HG03565 (cell line): Measurements from ENCODE around the gene CPA3.

Source experiments
- ATAC-seq: cut with Tn5 transposase; IDR thresholded peaks from one replicate; pipeline ENCODE4 v1.9.1; 2021; ENCODE audit warnings: mild to moderate bottlenecking, moderate library complexity; ENCODE audit not compliant: unreplicated experiment

Gene CPA3

DNA sequence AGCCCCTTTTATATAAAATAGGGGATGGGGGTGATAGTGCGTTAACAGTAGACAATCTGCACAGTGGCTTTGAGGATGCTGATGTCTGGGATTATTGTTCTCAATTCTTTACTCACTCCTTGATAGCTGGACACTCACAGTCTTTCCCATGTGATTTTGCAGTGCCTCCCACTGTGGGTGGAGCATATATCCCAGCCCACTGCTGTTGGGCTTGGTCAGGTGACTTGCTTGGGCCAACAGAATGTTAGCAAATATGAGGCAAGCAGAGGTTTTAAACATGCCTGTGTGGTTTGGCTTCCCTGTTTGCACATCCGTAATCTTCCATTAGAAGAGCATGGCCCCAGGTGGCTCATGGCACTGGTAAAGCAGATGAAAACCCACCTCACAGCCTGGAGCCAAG lies 46.5 kb downstream of the CPA3 start:
- no peak for ATAC-seq

DNA sequence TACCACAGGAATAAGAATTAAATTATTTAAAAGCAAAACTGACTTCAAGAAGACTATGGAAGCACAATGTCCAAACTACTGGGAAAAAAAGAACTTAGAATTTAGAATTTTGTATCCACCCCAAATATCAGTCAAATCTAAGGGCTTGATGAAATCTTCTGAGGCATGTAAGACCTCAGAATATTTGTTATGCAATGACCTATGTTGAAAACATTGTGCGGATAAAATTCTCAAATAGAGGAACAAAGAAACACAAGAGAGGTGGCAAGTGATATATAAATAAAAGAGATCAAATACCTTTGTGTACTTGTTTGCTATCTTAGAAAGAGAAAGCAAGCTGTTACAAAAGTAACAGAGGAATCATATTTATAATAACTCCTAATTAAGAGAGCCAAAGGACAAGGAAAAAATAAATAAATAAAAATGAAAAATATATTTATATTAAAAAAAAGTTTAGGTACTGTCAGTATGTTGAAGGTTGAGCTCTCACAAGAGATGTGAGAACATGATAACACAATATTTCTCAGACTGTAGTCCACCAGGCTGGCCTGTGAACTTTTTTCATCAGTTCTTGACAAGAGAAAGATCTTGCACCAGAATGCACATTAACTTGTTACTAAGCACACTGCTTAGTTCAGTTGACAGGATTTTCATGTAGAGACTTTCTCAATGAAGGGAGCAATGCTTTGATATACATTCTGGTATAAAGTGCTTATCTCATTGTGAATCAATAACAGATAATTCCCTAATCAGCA lies 50.0 kb downstream of the CPA3 start:
- no peak for ATAC-seq

DNA sequence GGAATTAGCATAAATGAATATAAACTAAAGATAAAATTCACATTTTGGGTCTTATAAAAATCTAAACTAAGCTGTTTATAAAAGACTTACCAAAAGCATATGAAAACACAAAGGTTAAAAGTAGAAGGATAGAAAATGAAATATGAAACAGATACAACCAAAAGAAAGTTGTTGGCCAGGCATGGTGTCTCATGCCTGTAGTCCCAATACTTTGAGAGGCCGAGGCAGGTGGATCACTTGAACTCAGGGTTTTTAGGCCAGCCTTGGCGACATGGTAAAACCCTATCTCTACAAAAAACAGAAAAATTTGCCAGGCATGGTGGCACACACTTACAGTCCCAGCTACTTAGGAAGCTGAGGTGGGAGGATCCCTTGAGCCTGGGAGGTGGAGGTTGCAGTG lies 51.0 kb downstream of the CPA3 start:
- ATAC-seq: no peak

DNA sequence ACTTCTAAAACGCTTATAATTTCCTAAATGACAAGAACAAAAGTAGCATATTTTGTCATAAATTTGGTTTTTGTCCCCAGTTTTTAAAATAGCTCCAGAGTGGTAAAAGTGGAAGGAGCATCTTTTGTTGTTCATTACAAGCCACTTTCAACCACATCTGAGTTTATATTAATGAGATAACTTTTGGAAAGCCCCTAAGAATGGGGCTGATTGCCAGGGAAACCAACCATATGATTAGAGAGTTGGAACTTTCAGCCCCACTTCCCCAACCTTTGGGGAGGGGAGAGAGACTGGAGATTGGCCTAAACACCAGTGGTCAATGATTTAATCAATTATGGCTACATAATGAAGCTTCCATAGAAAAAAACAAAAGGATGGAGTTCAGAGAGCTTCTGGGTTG lies 57.4 kb downstream of the CPA3 start:
- ATAC-seq: no peak

DNA sequence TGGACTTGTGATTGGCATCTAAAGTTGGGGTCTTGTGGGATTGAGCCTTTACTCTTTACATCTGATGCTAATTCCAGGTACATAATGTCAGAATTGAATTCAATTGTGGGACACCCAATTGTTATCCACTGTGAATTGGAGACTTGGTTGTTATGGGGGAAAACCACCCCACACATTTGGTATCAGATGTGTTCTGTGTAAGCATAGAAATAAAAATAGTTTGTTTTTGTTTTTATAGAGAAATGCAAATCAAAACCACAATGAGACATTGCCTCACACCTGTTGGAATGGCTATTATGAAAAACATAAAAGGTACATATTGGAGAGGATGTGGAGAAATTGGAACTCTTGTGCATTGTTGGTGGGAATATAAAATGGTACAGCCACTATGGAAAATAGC lies 58.5 kb downstream of the CPA3 start:
- no peak for ATAC-seq

DNA sequence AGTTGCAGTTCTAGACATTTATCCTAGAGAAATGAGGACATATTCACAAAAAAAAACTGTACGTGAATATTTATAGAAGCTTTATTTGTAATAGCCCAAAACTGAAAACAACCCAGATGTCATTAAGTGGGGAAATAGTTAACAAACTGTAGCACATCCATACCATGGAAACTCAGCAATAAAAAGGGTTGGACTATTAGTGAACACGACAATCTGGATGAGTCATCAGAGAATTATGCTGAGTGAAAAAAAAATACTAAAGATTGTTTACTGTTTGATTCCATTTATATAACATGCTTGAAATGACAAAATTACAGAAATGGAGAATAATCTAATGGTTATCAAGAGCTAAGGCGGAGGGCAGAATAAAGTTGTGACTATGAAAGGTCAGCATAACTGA lies 59.5 kb downstream of the CPA3 start:
- no peak for ATAC-seq

DNA sequence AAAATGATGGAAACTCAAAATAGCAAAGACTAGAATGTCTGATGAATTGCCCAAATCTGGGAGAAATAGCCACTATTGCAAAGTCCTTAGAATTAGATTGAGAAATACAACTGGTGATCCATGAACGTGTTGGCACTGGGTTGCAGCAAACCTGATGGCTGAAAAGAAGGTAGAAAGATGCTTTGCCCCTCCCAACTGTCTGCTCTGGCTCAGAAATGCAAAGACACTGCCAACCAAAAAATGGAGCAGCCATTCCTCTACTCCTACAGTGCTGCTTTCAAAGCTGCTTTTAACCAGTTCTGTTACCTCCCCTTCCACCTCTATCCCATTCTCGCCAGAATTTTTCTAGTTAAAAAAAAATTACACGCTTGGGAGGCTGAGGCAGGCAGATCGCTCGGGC lies 60.7 kb downstream of the CPA3 start:
- no peak for ATAC-seq

DNA sequence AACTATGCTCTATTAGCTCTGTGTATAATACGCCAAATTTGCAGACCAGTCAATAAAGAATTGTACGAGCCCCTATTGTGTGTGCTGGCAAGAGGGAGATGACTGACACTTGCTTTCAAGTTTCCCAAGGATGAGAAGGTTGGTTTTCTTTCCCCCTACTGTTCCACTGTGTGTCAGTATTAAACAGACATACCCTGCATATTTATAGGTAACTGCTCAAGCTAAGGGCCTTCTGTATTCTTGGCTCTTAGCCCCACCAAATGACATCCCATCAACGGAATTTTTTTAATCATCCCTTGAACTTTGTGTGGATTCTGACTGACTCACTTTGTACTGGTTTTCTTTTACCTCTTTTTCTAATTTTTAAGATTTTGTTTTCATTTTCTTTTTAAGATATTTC lies 65.7 kb downstream of the CPA3 start:
- ATAC-seq: no peak

DNA sequence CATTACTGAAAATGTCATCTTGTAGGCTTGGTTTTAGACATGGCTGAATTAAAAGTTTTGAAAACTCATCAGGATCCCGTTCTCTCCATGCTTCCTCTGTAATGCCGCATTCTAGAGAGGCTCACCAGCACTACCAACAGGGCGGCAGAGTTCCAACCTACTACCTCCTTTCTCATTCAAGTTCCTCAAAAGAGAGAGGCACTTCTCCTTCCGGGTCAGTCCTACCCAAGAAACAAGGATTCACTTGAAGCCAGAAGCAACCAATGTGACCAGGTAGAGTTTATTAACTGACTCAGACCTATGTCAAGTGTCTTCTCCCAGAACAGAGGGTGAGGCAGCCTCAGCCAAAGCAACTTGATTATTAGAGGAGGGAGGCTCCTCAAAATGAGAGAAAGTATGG lies 66.5 kb downstream of the CPA3 start:
- no peak for ATAC-seq

DNA sequence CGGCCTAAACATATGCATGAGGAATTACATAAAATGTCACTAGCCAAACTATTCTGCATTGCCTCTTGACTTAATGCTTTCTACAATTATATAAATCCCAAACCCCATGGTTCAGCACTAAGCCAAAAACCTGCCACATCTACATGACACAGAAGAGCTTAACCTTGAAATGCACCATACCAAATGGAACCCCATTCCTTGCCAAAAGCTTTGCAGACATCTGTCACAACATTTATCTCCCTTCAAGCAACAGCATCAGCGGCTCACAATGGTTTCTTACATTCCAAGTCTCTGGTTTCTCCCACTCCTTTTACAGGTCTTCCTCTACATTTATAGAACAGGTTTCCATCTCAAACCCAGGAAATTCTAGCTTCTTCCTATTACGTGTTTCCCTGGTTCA lies 67.9 kb downstream of the CPA3 start:
- no peak for ATAC-seq

DNA sequence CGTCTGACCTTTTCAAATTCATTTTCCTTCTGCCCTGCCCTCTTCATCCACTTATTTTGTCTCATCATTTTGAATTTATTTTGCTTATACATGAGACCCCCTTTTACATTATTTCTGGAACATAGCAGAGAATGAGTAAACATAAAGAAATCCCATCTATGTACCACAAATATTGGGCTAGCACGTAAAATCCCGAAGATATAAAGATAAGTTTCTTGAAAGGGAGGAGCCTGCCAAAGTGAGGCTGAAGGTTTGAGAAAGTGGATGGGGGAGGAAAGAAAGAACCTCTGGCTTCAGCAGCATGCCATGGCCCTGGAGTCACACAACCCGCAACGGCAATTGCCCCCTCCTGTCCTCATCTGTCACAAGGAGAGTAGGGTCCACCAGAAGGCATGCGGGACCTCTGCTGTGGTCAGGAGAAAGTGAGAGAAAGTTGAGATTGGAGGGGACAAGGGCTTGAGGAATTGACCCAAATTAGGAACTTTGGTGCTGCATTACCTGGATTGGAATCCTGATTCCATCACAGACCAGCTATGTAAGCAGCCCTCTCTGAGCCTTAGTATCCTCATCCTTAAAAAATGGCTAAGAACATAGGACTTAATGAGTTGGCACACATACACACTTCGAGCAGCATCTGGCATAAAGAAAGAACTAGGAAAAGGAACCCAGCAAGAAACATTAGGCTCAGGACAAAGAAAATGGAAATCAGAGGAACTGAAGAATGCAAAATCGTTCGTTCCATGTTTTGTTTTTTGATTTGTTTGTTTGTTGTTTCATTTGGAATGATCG lies 72.6 kb downstream of the CPA3 start:
- no peak for ATAC-seq

DNA sequence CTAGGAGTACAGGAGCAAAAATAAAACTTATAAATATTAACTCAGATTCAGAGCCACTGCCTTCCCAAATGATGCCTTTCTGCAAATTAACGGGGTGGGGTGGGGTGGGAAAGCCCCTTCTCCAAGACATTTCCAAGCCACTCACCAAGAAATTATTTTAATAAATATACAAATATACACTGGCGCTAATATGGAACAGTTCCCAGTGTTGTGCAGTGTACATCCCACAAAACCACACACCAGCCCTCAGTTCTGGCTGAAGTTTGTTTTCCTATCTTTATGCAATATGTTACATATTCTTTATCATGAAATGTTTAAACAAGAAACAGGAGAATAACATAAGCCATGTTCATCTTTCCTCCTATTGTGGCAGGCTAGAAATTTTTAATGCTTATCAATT lies 73.2 kb downstream of the CPA3 start:
- no peak for ATAC-seq

DNA sequence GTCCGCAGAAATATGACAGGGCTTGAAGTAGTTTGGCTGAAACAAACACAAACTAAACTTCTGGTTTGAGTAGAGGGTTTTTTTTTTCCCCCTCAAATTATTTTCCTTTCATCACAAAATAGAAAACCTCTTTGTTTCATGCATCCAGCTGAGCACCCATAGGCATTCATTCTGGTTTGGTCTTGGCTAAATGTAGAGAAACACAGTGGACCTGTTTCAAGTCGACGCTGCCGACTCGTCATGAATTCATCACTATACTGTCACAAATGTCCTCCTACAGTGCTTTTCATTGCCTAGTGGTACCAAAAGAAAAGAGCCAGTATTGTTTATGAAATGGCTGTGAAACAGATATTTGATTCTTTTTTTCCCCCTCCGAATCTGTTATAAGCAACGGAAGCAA lies 73.8 kb downstream of the CPA3 start:
- ATAC-seq: no peak

DNA sequence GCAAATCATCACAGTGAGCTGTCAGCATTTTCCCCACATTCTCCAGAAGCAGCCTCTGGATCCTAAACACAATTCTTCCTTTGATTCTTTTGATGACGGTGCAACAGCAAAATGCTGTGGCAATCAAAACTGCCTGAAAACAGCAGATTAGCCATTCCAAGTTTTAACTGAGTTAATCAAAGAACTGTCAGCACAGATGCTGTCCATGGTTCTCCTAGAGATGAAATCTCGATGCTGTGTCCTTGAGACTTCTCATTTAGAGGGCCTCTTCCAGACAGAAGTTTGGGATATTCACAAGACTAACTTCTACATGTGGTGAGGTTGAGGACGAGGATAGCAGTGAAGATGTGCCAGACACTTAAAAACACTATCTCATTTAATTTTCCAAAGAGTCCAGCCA lies 75.9 kb downstream of the CPA3 start:
- ATAC-seq: no peak

DNA sequence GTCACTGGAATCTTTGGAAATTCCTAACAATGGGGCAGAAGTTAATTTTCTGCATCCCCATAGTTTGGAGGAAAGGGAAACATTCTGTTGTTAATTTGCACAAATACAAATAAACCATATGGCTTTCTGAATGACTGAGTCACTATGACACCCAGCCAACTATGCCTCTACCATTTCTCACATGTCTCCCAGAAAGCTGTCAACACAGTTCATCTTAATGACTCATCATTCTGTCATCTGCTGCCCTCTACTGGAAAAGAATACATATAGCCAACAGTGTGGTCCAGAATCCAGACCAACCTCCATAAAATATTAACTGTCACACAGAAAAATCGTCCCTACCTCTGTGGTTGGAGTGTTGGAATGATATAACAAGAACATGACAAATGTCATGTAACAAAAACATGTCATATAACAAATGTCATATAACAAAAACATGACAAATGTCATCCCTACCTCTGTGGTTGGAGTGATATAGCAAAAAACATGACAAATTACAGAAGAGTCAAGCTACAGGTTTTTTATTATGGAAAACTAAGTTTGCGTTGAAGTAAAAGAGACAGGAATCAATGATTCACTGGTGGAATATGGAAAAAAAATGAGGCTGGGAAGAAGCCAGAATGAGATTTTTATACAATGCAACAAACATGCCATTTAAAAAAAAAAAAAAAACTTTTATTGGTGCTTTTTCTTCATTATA lies 78.6 kb downstream of the CPA3 start:
- peak; percentile 99 for ATAC-seq

DNA sequence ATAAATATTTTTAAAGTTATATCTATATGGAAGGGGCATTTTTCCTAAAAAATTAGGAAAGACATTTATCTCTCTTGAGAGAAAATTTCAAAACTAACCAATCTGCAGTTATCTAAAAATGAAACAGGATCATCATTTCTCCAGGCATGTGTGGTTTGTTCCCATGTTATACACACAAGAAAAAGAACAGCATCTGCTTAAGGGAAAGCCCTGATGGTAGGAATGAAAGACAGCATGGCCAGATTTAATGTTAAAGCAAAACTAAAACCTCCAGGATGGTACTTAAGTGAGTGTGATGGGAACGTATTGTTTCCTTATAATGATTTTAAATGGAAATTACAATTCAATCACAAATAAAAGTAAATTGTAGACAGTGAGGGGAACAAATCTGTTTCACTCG lies 80.0 kb downstream of the CPA3 start:
- no peak for ATAC-seq
